Frontal cortex (tissue), 4 donors: Measurements from ENCODE around the gene LMX1B. TPM values are rescaled to one million over a fixed set of nuclear protein-coding genes. Genes with fewer than 3 reads are reported as not detected.

Experiments
- DNase-seq, 2 donors: peaks; one replicate each; pipeline ENCODE4 v3.0.0; 2012; ENCODE audit warnings: low spot score in 2 of 2
- FAIRE-seq: peaks from 2 replicates; lab custom pipeline; 2012; peaks lifted over from hg19 to GRCh38; lab: Jason Lieb, UNC
- total RNA-seq: library from RNA; depleted of rRNA; stranded (reverse); fragments of >200 nt; gene quantifications from one replicate; pipeline ENCODE4 v1.2.3, GENCODE V29; 2014
- donor health status: control.
- donor health status: control.
- donor health status: control.

The LMX1B gene
- total RNA-seq, 1 donor from 2014 or later, result under 0.01 TPM

- FAIRE-seq (no peak), DNase-seq (no peak)
Measured at GRCh38 chr9:126690431-126691051, 76.8 kb downstream of the LMX1B start.

DNA sequence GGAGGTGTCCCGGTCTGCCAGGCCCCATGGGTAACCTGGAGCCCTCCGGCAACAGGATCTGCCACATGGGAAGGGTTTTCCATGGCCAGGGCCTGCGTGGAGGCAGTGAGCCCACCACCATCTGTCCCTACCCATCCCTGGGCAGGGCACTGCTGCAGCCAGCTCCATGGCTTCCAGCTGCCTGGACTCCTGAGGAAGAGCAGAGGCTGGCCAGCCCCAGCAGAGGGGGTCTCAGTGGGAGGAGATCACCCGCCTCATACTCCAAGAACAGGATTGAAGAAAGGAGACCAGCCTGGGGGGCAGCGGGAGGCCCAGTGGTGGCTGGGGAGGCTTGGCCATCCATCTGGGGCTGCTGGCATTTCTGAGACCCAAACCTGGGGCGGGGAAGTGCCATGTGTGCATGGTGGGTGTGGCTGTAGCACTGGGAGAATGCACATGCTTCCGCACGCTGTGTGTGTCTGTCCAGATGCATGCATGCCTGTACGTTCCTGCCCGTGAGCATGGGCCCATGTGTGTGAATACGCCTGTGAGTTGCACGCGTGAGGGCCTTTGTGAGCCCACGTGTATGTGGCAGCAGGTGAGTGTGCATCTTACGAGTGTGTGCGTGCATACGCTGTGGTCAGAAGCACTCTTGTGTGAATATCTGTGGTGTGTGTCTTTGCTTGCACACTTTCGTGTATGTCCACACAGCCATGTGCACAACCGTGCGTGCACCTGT lies 78.5 kb downstream of the LMX1B start:
- DNase-seq, result no peak
- FAIRE-seq, result no peak

DNA sequence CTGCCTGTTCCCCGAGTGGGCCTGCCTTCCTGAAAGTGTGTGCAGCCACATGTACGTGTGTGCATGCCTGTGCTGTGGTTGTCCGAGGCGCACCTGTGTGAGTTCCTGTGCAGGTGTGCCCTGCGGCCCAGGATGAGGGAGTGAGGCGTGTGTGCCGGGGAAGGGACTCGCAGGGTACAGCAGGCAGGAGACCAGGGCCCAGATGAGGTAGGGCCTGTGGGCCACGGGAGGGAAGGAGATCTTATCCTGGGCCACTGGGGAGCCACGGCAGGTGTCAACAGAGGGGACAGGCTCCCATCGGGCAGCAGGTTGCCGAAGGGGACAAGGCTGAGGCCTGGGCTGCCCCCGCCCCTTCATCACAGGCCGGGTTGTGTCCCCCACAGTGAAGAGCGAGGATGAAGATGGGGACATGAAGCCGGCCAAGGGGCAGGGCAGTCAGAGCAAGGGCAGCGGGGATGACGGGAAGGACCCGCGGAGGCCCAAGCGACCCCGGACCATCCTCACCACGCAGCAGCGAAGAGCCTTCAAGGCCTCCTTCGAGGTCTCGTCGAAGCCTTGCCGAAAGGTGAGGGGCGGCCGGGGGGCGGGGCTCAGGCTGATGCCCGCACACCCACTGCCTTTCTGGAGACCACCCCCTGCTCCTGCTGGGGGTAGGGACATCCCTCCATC lies 79.2 kb downstream of the LMX1B start:
- no peak for DNase-seq
- no peak for FAIRE-seq

- FAIRE-seq (no peak), DNase-seq (no peak)
Measured at GRCh38 chr9:126693428-126693944, 79.8 kb downstream of the LMX1B start.

- FAIRE-seq (no peak), DNase-seq (no peak)
Measured at GRCh38 chr9:126694206-126695081, 80.7 kb downstream of the LMX1B start.

- DNase-seq, result no peak
- FAIRE-seq, result no peak
Measured at GRCh38 chr9:126695186-126695585, 81.5 kb downstream of the LMX1B start.

DNA sequence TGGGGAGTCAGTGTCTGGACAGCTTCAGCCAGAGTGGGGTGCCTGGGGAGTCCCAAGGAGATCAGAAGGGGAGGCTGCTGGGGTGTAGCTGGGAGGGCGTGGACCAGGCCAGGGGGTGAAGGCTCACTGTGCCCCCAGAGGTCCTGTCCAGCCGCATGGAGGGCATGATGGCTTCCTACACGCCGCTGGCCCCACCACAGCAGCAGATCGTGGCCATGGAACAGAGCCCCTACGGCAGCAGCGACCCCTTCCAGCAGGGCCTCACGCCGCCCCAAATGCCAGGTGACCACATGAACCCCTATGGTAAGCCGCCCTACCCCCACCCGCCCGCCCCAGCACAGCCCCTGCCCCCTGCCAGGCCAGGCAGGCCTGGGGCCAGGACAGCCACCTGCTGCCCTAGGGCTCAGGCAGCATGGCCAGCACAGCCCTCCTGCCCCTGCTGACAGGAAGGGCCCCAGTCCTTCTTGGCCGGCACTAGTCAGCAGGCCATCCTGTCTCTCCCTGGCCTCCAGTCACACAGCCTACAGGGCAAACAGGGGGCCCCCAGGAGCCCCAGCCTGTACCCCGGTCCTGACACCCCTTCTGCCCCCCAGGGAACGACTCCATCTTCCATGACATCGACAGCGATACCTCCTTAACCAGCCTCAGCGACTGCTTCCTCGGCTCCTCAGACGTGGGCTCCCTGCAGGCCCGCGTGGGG lies 82.1 kb downstream of the LMX1B start:
- DNase-seq (no peak), FAIRE-seq (no peak)

DNA sequence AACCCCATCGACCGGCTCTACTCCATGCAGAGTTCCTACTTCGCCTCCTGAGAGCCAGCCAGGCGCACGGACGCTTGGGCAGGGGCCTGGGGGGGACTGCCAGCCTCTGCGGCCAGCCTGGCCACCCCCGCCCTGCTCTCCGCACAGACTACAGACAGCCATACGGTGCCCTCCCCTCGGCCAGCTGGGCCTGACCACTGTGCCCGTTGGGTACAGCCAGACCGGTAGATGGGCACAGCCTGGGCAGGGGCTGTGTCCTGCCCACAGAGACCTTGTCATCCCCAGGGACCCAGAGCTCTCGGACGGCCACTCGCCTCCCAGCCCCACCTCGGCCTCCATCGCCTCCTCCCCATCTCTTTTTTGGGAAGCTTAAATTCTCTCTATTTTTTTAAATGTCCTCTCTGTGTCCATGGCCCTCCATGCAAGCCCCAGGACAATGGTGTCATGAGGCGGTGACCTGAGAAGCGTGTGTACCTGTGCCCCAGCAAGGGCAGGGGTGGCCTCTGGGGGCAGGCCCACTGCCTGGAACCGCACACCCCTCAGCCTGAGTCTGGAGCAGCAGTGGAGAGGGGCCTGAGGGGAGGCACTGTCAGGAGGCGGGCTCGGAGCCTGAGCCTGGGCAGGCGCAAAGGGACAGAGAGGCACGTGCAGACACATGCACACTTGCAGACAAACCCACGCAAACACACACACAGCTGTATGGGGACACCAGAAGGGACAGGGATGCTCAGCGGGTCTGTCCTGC lies 82.8 kb downstream of the LMX1B start:
- DNase-seq (no peak), FAIRE-seq (no peak)

DNA sequence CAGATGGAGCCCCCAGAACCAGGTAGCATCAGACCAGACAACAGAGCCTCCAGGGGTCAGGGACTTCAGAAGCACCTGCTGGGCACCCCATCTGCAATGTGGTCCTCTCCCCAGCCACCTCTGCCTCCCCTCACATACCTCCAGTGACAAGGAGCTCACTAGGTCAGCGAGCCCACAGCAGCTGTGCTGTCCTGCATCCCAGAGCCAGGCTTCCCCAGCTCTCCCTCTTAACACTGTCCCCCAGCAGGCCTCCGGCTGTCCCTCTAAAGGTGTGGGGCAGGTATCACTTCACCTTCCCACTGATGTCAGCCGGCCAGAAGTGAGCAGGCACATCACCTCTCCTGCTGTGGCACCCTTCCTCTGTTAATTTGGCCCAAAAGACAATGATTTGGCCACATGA lies 83.6 kb downstream of the LMX1B start:
- FAIRE-seq (no peak), DNase-seq (no peak)

DNA sequence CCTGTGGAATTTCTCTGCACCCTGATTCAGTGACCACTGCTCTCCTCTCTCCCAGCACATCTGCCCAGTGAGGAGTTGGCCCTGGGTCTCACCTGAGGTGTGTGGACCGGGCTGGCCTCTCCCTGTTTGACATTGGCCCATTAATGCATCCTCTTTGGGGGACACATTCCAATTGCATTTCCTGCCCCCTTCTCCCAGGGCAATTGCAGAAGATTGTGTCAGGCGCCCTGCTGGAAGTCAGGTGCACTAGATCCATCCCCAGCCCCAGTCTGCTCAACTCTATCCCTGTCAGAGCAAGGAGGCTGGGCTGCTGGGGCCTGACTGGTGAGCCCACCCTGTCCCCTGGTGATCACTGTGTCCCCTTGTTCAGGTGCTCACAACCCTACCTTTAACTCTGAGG lies 84.5 kb downstream of the LMX1B start:
- FAIRE-seq, result no peak
- DNase-seq, result no peak

DNA sequence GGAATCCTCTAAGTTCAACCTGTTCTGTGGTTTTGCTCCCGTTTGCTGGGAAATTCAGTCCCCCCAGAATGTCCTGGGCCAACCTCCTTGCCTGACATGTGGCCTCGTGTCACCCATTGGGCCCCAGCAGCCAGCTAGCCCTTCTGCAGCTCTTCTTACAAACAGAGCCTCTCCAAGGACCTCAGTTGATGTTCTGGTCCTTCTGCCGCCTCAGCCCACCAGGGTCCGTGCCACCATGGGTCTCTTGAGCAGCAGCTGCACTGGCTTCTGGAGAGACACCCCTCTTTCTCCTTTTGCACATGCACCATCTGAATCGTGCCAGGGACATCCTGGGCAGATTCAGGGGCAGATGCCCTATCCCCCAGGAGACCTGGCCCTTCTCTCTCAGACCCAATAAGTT lies 85.0 kb downstream of the LMX1B start:
- FAIRE-seq, result no peak
- no peak for DNase-seq

GRCh38 chr9:126699401-126699881 lies 85.7 kb downstream of the LMX1B start:
- FAIRE-seq (no peak), DNase-seq (no peak)

DNA sequence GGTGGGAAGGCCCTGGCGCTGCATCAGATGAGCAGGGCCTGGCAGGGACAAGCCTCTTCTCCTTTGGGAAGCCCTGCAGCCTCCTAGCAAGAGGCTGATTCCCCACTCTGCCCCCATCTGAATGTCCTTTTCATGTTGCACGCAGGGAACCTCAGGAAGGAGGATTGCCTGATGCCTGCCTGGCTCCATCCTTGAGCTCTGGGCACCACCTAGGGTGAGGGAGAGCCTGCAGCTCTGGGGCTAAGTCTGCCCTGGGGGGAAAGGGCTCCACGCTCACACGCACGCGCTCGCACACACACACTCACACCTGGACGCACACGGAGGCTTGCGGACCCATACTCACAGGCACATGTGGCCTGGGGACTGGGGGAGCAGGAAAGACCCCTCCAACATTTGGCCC lies 86.6 kb downstream of the LMX1B start:
- FAIRE-seq (no peak), DNase-seq (no peak)

- no peak for FAIRE-seq
- no peak for DNase-seq
Measured at GRCh38 chr9:126700903-126701812, 87.4 kb downstream of the LMX1B start.

DNA sequence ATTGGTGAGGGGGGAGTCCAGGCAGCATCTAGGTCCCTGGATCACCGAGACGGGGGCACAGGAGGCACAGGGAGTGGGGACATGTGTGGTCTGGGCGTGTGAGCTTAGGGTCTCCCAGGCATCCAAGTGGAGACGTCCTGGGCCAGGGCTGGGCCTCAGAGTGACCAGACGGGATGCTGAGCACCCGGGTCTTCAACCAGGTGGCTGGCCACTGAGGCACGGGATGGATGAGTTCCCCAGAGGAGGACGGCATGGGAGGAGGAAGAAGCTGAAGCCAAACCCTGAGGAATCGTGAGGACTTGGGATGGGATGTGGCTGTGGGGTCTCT lies 88.0 kb downstream of the LMX1B start:
- FAIRE-seq (no peak), DNase-seq (no peak)

DNA sequence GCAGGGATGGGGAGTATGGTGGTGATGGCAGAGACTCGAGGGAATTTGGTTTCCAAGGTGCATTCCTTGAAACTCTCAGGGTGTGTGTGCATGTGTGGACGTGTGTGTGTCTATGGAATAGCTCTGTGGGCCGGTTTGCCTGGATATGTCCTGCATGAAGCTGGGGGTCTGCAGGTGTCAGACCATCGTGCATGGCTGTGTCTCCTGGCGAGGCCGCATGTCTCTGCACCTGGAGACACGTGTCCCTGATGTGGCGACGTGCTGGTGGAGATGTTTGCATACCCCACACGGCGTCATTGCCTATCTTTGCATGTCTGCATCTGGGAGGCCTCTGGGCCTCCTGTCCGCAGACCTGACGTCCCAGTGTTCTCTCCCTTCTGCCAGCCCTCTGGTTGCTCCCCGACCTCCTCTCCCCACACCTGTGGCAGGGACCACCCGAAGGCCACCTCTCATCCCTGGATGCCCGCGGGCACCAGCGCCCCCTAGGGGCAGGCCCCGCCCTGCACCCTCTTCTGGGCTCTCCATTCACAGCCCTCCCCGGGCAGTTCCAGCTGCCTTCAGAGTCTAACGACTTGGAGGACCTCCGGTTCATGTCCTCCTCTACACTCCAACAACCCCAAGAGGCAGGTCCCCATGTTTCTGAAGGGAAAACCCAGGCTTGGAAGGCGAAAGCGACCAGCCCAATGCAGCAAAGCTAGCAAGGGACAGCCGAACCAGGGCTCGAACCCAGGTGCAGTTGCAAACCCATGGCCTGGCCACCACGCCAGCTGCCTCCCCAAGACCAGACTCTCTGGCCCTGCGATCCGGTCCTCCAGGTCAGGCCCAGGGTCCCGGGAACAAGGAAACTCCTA lies 88.6 kb downstream of the LMX1B start:
- FAIRE-seq, result no peak
- no peak for DNase-seq
